GM13976 (cell line): ENCODE results near the gene FYB1.
A peak's percentile ranks its signal among the peaks of the same experiment; 100 is the strongest.

Experiments used
- DNase-seq: peaks from one replicate; pipeline ENCODE4 v3.0.0; 2012; ENCODE audit warnings: low spot score
- in situ Hi-C: fragments of 300-500 bp; cut with MboI; formaldehyde crosslinking; loops from one replicate; pipeline ENCODE4 v1.12.0; 2022; ENCODE audit warnings: low sequenced_read_pairs, mixed read lengths, inconsistent platforms; ENCODE audit not compliant: unreplicated experiment
- TF ChIP-seq, protein P1 (sequence below): IDR thresholded peaks from 2 replicates; pipeline ENCODE4 v1.5.1; 2012; ENCODE audit warnings: borderline replicate concordance, mild to moderate bottlenecking; ENCODE audit not compliant: insufficient read depth; ENCODE audit errors: extremely low read depth, missing control alignments, control extremely low read depth

FYB1 gene

GRCh38 chr5:39256477-39257235 lies 37.3 kb upstream of the FYB1 start:
- in situ Hi-C loops, result no loop called here
- peak; percentile 33 for DNase-seq
- TF ChIP-seq, protein P1, sequence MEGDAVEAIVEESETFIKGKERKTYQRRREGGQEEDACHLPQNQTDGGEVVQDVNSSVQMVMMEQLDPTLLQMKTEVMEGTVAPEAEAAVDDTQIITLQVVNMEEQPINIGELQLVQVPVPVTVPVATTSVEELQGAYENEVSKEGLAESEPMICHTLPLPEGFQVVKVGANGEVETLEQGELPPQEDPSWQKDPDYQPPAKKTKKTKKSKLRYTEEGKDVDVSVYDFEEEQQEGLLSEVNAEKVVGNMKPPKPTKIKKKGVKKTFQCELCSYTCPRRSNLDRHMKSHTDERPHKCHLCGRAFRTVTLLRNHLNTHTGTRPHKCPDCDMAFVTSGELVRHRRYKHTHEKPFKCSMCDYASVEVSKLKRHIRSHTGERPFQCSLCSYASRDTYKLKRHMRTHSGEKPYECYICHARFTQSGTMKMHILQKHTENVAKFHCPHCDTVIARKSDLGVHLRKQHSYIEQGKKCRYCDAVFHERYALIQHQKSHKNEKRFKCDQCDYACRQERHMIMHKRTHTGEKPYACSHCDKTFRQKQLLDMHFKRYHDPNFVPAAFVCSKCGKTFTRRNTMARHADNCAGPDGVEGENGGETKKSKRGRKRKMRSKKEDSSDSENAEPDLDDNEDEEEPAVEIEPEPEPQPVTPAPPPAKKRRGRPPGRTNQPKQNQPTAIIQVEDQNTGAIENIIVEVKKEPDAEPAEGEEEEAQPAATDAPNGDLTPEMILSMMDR, result no peak

DNA sequence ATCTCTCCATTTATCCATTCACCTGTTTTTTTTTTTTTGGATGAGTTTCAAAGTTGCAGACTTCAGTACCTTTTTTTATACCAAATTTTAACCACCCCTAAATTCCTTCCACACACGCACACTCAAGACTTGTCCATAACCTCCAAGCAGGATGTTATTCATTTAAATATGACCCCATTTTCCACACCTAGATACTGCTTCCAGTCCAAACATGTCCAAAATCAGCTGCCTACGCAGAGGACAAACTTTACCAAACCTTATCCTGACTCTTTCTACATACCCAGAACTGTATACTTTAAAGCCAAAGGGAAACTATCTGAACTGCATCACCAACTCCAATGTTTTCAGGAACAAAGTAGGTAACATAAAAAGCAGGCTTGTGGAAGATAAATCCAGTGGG lies 36.0 kb upstream of the FYB1 start:
- in situ Hi-C loops, result no loop called here
- no peak for DNase-seq
- TF ChIP-seq, protein P1, result no peak

DNA sequence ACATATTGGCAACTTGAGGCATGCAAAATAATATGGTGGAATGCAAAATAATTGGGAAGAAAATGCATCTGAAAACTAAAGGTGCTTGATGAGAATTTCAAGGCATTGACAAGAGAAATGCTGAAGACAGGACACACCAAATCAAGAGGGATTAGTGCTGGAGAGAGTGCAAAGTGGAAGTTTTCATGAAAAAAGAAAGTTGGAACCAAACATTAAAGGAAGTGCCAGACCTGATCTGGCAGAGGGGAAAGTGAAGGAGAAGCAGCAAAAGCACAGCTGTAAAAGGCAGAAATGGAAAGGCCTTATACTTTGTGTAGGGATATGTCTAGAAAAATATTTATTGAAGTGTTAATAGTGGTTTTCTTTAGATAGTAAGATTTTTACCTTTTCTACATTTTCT lies 35.3 kb upstream of the FYB1 start:
- TF ChIP-seq, protein P1, result no peak
- no peak for DNase-seq
- in situ Hi-C loops, result no loop called here

- in situ Hi-C loops, result no loop called here
- no peak for DNase-seq
- TF ChIP-seq, protein P1, result no peak
These were observed 33.8 kb upstream of the FYB1 start for GRCh38 chr5:39253196-39253595.

DNA sequence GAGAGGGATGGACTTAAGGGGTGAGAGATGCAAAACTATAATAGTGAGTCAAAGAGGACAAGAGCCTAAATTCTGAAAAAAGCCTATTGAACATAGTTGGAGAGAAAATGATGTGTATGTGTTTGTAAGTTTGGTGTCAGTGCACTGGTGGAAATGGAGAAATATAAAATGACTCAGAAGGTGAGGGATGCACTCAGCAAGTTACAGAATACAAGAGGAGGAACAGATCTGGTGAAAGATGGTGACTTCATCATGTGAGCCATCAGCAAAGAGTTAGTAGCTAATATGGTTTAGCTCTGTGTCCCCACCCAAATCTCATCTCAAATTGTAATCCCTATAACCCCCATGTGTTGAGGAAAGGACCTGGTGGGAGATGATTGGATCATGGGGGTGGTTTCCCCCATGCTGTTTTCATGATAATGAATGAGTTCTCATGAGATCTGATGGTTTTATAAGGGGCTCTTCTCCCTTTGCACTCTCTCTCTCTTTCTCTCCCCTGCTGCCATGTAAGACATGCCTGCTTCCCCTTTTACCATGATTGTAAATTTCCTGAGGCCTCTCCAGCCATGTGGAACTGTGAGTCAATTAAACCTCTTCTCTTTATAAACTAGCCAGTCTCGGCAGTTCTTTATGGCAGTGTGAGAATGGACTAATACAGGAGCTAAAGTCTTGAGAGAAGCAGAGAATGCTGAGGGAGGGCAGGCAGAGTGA lies 30.4 kb upstream of the FYB1 start:
- TF ChIP-seq, protein P1, result no peak
- no peak for DNase-seq
- in situ Hi-C loops, result no loop called here

DNA sequence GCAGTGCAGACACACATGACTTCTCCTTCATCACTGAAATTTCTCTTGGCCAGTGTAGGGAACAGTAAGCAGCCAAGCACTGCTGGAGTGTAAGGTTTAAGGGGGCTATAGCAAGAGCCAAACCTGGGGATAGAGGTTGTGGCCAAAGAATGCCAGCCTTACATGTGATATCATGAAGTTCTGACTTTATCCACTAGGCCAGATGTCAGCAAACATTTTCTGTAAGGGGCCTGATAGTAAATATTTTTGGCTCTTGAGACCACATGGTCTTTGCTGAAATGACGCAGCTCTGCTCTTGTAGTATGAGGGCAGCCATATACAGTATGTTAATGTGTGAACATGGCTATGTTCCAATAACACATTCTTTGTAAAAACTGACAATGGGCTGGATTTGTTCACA lies 29.7 kb upstream of the FYB1 start:
- in situ Hi-C loops, result no loop called here
- TF ChIP-seq, protein P1, result no peak
- DNase-seq, result no peak
